ENCODE data around the gene PGAP1. TPM values are rescaled to one million over a fixed set of nuclear protein-coding genes. Genes with fewer than 3 reads are reported as not detected.

Gene PGAP1, protein sequence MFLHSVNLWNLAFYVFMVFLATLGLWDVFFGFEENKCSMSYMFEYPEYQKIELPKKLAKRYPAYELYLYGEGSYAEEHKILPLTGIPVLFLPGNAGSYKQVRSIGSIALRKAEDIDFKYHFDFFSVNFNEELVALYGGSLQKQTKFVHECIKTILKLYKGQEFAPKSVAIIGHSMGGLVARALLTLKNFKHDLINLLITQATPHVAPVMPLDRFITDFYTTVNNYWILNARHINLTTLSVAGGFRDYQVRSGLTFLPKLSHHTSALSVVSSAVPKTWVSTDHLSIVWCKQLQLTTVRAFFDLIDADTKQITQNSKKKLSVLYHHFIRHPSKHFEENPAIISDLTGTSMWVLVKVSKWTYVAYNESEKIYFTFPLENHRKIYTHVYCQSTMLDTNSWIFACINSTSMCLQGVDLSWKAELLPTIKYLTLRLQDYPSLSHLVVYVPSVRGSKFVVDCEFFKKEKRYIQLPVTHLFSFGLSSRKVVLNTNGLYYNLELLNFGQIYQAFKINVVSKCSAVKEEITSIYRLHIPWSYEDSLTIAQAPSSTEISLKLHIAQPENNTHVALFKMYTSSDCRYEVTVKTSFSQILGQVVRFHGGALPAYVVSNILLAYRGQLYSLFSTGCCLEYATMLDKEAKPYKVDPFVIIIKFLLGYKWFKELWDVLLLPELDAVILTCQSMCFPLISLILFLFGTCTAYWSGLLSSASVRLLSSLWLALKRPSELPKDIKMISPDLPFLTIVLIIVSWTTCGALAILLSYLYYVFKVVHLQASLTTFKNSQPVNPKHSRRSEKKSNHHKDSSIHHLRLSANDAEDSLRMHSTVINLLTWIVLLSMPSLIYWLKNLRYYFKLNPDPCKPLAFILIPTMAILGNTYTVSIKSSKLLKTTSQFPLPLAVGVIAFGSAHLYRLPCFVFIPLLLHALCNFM
- 42.3 and 43.5 TPM in 2 replicates for total RNA-seq (2013; cell fraction: nucleolus; rRNA removed)
- total RNA-seq (2014; rRNA removed): 2.9 and 4.0 TPM in 2 replicates
- total RNA-seq (2014; rRNA removed; fragmentation: Illumina TruSeq; extraction: Trizol): 3.8 and 4.1 TPM in 2 replicates
- 4.4 and 4.7 TPM in 2 replicates for total RNA-seq (2021)
- polyA plus RNA-seq (2011; ENCODE audit: low read depth): 1.4 TPM
- 3.7 and 5.2 TPM in 2 replicates for polyA plus RNA-seq (2011; rRNA removed)
- 1.2 and 1.8 TPM in 2 replicates for polyA plus RNA-seq (2011; cell fraction: cytosol; rRNA removed)
- polyA plus RNA-seq (2011; cell fraction: nucleus; rRNA removed): 5.5 and 6.0 TPM in 2 replicates
- polyA plus RNA-seq (2012): 2.5 and 3.2 TPM in 2 replicates
- polyA plus RNA-seq (2014; fragmentation: Illumina TruSeq; extraction: Trizol): 3.8 and 4.9 TPM in 2 replicates
- polyA plus RNA-seq (2014; fragmentation: Nextera tagmentation; extraction: Ambion mirVana): under 1 TPM; 0.75 to 1.00 TPM
- polyA plus RNA-seq (2014; rRNA removed): 2.7 and 2.8 TPM in 2 replicates
- 1 to 10 TPM; 2.9 to 3.0 TPM for polyA plus RNA-seq (2016; fragmentation: Nextera tagmentation; extraction: Ambion mirVana)
- 4.2 and 4.5 TPM in 2 replicates for polyA minus RNA-seq (2011; rRNA and poly(A)+ RNA removed)
- polyA minus RNA-seq (2011; cell fraction: cytosol; rRNA and poly(A)+ RNA removed): 1.1 and 2.1 TPM in 2 replicates
- polyA minus RNA-seq (2011; cell fraction: nucleus; rRNA and poly(A)+ RNA removed): 6.2 and 9.5 TPM in 2 replicates
- percentile 64 among the genes with signal in this experiment for Bru-seq, nascent RNA
- percentile 67 among the genes with signal in this experiment for BruChase-seq, experiment 1, labeled RNA remaining after a 6-hour chase
- BruChase-seq, experiment 2, labeled RNA remaining after a 2-hour chase: percentile 70 among the genes with signal in this experiment
- long read RNA-seq, experiment 1: 0 reads
- long read RNA-seq, experiment 2, partial matches to known transcripts: 2 of 3 reads
- long read RNA-seq, experiment 2, other reads (novel, unspliced or antisense): 1 of 3 reads

DNA sequence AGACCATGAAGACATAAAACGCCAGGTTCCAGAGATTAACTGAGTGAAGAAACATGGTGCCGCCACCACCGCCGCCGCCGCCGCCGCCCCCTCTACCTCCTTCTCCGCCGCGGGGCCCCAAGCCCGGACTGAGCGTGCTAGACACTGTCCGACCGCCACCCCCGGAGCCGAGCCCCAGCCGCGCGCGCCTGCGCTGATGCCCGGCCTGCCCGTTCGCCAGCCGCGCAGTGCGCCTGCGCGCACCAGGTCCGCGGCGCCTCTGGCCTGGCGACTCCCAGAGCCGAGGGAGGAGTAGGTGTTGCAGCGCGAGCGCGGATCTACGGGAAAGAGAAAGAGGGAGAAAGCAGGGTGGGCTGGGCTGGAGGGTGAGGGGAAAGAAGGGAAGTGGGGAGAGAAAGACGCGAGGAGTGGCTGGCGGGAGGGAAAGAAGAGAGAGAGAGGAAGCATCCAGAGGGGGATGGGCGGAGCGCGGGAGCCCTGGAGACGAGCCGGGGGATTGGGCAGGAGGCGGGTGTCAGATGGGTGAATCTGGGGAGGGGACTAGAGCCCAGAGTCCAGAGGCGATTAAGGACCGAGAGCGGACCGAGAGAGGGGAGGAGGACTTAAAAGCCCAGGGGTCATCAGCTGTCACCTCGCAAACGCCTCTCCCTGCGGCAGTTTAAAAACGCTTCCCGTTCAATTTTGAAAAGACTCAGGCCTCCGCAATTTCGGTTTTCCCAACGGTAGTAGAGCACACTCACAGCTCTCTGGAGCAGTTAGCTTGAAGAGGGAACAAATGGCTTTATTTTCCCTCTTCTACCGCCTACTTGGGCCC, at the start of gene PGAP1:
PGAP1 (minus strand) TSS at position 146 of the 814 bp plus-strand sequence; CDS start at position 55, 91 bp downstream.
- ATAC-seq (peak; percentile 93), FAIRE-seq (no peak), DNase-seq (ENCODE audit: low read depth, low spot score) (peak; percentile 48)
- ChIA-PET SMC1A (ENCODE audit: uncharacterized antibody, unreplicated experiment) (interaction anchor here (0.7 to 2.5 kb wide), 8 partner anchors 9 to 140 kb away, joined by 3 to 7 read pairs (median 5); partner anchors contain the start of gene GTF3C3), RAD21 (ENCODE audit: unreplicated experiment) (interaction anchor here (0.7 to 4.1 kb wide), 2 partner anchors 47 to 127 kb away, joined by 5 to 12 read pairs; partner anchors contain the start of gene GTF3C3), CTCF (interaction anchor here (0.8 to 1.2 kb wide), 3 partner anchors 17 to 176 kb away, joined by 3 to 4 read pairs (median 3); no protein-coding TSS in a partner anchor), POLR2A (interaction anchor here (0.6 to 1.1 kb wide), 6 partner anchors 68 to 1521 kb away, joined by 3 to 10 read pairs (median 6); partner anchors contain the start of gene GTF3C3)
- 1% methylated on average over 56 of the region's 62 CpGs for WGBS (ENCODE audit: insufficient coverage, insufficient replicate concordance, low lambda C conversion rate, missing lambda C conversion rate)
- in situ Hi-C loops (cut with MboI): no loop called here
- Histone ChIP-seq H3K27me3 (replicated peaks in 1 of 2; ENCODE audit: control insufficient read depth in 2 of 2, insufficient read depth in 2 of 2, low read length in 1 of 2) (no peaks in the 10 kb centered on the region), H3K36me3 (ENCODE audit: control insufficient read depth in 2 of 2, insufficient read depth in 2 of 2, low read length in 1 of 2) (no peaks in the 10 kb centered on the region), H4K20me1 (ENCODE audit: control insufficient read depth, insufficient read depth) (no peaks in the 10 kb centered on the region), H3K4me2 (ENCODE audit: control insufficient read depth, insufficient read depth) (peak within 1 kb of the TSS; percentile 88), H3K9ac (ENCODE audit: control insufficient read depth, insufficient read depth, low read length) (peak within 1 kb of the TSS; percentile 81), H3K79me2 (ENCODE audit: control insufficient read depth, insufficient read depth, low read length) (peaks cover 24% of the 10 kb centered on the region), H2AFZ (ENCODE audit: control insufficient read depth, low read depth, low read length) (peak within 1 kb of the TSS; percentile 95), H3K9me3 (replicated peaks; ENCODE audit: control insufficient read depth, insufficient read depth, low read length) (no peaks in the 10 kb centered on the region), H3K27ac (ENCODE audit: control insufficient read depth, insufficient read depth) (peak within 1 kb of the TSS; percentile 77), H3K4me3 (peak within 1 kb of the TSS; percentile 95), H3K4me1 (ENCODE audit: control insufficient read depth, insufficient read depth, low read length) (peaks cover 4% of the 10 kb centered on the region; the same call in 1 of the 2 replicates)
- BruUV-seq (replicated peaks): no TSS peak
- intact Hi-C loops (cut with micrococcal nuclease; ENCODE audit: unreplicated experiment): loop anchor here (5.0 kb wide), 1 partner anchor 129 kb away; the partner anchor contains the start of gene GTF3C3
- TF ChIP-seq SMAD5 (IDR thresholded peaks at IDR 0.05; ENCODE audit: low read depth): no peak
- peak; percentile 77; the same call in 1 of the 2 replicates for TF ChIP-seq RB1 (IDR thresholded peaks at IDR 0.05; ENCODE audit: borderline replicate concordance)
- no peak for TF ChIP-seq GABPA (IDR thresholded peaks at IDR 0.05; ENCODE audit: low read depth)
- TF ChIP-seq CREM (IDR thresholded peaks at IDR 0.05; ENCODE audit: low read depth): 0 out of 2 replicates have a peak, but pooled peaks have one; percentile 4
- no peak for TF ChIP-seq WRNIP1 (IDR thresholded peaks at IDR 0.05; ENCODE audit: borderline replicate concordance, low read depth, low read length)
- 0 out of 2 replicates have a peak, but pooled peaks have one; percentile 20 for TF ChIP-seq POLR2AphosphoS2 (IDR thresholded peaks at IDR 0.05; ENCODE audit: low read depth, low read length)
- peak; percentile 79 for TF ChIP-seq NR2F1 (conservative IDR thresholded peaks at IDR 0.05)
- TF ChIP-seq, protein P1, sequence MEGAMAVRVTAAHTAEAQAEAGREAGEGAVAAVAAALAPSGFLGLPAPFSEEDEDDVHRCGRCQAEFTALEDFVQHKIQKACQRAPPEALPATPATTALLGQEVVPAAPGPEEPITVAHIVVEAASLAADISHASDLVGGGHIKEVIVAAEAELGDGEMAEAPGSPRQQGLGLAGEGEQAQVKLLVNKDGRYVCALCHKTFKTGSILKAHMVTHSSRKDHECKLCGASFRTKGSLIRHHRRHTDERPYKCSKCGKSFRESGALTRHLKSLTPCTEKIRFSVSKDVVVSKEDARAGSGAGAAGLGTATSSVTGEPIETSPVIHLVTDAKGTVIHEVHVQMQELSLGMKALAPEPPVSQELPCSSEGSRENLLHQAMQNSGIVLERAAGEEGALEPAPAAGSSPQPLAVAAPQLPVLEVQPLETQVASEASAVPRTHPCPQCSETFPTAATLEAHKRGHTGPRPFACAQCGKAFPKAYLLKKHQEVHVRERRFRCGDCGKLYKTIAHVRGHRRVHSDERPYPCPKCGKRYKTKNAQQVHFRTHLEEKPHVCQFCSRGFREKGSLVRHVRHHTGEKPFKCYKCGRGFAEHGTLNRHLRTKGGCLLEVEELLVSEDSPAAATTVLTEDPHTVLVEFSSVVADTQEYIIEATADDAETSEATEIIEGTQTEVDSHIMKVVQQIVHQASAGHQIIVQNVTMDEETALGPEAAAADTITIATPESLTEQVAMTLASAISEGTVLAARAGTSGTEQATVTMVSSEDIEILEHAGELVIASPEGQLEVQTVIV (IDR thresholded peaks at IDR 0.05; ENCODE audit: borderline replicate concordance, partially characterized antibody): peak; percentile 41
- TF ChIP-seq BCL11A (IDR thresholded peaks at IDR 0.05; ENCODE audit: low read depth, low read length): no peak
- no peak for TF ChIP-seq TCF3 (IDR thresholded peaks at IDR 0.05; ENCODE audit: borderline replicate concordance, insufficient read depth, low read depth, low read length)
- TF ChIP-seq SMARCA5 (IDR thresholded peaks at IDR 0.05): no peak
- no peak for TF ChIP-seq ZZZ3 (IDR thresholded peaks at IDR 0.05; ENCODE audit: control insufficient read depth, insufficient read length, low read depth)
- TF ChIP-seq TARDBP (IDR thresholded peaks at IDR 0.05; ENCODE audit: borderline replicate concordance): no peak
- peak; percentile 72; the same call in 1 of the 2 replicates for TF ChIP-seq CBX5 (IDR thresholded peaks at IDR 0.05; ENCODE audit: low read depth)

Measured in GM12878 (cell line).